GM03348 (cell line): Measurements from ENCODE around the gene UNC13C.
"Not testable (repeated sequence)": the region's sequence is repeated elsewhere in the genome, so short reads cannot be mapped to it uniquely, and the experiment has no call there.

Experiments used
- DNase-seq: peaks from one replicate; pipeline ENCODE4 v3.0.0; 2012; ENCODE audit warnings: low spot score

The UNC13C gene

GRCh38 chr15:54305138-54305537 is 326.9 kb downstream of the UNC13C start:
- no peak for DNase-seq

- no peak for DNase-seq
Measured at GRCh38 chr15:54307252-54307902, 329.1 kb downstream of the UNC13C start.

- no peak for DNase-seq
Measured at GRCh38 chr15:54307926-54308325, 329.7 kb downstream of the UNC13C start.

DNA sequence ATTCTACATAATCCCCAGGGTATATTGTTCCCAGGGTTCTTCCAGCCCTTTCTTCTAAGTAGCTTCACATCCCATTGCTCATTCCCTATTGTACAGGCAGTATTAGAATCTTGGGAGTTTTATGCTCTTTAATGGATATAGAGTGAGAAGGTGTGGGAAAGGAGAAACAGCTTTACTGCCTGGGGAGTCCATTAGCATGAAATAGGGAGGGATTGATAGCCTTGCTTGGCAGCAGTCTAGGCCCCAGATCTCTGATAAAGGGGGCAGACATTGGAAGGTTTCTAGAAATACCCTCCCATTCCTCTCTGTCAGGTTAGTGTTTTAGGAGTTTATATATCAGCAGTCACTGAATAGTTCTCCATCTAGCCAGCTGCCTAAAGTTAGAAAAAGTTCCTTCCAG is 334.3 kb downstream of the UNC13C start:
- DNase-seq, result no peak

DNA sequence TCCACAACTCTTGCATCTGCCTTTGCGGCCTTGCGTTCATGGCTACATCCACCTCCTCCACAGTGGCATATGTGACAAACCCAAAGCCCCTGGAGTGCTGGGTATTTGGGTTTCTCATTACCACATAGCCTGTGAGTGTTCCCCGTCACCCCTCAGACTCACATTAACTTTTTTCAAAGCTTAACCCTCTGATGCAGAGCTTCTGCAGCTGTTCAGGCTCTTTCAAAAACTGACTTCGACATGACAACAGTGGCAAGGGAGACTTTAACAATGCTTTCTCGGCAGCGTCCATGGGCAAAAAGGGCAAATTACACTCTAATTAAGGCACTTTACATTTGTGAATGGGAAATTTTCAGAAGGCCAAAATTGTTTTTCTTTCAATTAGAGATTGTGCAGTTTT is 343.2 kb downstream of the UNC13C start:
- no peak for DNase-seq

DNA sequence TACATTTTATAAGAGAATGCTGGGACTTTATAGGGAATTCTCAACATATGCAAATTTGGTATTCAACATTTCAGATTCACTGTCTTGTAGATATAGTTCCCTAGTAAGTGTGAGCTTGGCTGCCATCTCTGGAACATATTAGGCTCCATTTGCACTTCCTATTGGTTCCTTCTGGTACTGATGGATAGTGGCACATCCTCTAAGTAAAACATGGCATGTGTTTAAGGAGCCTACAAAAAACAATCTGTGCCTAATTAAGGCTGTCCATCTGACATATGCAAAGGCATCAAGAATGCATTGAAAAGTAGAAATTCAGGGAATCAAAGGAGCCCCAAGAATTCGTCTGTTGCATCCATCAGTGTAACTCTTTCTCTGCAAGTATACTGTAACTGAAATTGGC is 344.1 kb downstream of the UNC13C start:
- no peak for DNase-seq

GRCh38 chr15:54345301-54345700 is 367.1 kb downstream of the UNC13C start:
- DNase-seq, result no peak

DNA sequence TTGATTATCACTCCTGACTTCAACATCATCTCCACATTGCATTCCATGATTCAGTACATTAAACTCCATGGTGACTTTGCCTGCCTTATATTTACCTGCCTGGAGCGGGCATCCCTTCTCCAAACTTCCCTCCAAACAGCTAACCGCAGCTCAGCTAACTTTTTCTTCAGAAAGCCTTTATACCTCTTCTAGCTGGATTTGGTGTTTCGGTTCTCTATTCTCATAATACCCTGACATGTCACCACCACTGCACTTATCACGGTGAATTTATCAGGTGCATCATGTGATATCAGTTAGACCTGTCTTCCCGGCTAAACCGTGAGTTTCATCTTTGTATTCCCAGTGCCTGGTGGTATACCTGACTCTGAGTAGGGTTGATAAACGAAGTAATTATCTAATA is 367.6 kb downstream of the UNC13C start:
- DNase-seq, result no peak

DNA sequence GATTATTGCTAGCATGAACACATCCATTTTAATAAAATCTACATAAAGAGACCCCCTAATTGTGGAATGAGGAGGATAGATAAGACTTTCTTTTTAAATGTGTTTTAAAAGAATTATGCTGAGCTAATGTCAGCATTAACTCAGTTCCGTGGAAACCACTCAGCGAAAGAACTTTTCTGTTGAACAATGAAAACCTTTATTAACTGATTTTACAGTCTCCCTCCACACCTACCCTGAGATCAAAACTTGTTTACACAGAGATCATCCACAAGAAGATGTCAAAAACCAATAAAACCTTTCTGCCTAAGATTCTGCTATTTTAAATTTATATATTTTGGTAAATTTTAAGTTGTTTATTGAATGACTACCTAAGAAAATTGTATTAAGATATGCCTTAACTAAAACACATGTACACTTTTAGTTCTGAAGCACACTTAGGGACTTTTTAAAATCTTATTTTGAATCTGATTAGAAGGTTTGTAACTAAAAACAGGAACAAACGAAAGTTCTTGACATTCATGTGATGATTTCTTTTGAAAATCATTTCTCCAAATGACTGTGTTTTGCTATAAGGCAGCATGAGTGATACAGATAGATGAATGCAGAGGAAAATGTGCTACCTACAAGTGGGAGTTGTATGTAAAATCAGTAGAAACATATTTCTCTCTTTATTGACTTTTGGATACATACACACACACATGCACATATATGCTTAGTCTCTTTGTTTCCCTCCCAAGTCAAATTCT is 369.0 kb downstream of the UNC13C start:
- DNase-seq, result no peak

- no peak for DNase-seq
Measured at GRCh38 chr15:54353726-54354125, 375.5 kb downstream of the UNC13C start.

GRCh38 chr15:54354341-54354740 is 376.1 kb downstream of the UNC13C start:
- no peak for DNase-seq

GRCh38 chr15:54364961-54365360 is 386.7 kb downstream of the UNC13C start:
- no peak for DNase-seq

GRCh38 chr15:54373332-54373731 is 395.1 kb downstream of the UNC13C start:
- DNase-seq, result no peak

DNA sequence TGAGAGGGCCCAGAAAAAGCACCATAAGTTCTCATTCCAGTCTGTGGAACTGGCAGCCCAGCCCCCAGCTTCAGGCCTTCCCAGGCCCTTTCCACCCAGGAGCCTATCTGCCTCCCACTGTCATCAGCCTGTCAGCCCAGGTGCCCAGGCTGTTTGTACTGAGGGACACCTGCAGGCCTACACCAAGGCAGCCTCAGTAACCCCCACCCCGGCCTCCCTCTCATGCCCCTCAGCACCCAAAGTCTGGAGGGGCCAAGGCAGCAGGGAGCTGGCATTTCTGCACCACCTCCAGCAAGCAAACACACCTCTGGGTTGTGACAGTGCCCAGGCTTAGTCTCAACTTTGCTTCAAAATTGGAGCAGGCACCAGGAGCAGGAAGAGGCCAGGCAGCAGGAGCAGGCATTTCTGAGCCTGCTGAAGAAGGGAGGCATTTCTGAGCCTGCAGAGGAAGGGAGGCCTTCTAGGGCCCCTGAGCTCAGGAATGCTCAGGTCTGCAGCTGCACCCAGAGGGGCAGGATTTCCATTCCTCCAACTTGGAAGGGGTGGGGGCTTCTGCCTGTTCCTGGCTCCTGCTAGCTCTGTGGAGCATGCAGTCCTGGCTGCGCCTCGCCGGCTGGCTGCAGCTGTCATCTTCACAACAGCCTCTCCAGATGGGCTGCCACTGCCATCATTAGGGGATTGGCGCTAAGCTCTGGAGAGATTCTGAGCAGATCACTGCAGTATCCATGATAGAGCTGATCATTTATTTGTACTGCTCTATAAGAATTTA is 396.1 kb downstream of the UNC13C start:
- no peak for DNase-seq

GRCh38 chr15:54387799-54388198 is 409.6 kb downstream of the UNC13C start:
- DNase-seq, result no peak

DNA sequence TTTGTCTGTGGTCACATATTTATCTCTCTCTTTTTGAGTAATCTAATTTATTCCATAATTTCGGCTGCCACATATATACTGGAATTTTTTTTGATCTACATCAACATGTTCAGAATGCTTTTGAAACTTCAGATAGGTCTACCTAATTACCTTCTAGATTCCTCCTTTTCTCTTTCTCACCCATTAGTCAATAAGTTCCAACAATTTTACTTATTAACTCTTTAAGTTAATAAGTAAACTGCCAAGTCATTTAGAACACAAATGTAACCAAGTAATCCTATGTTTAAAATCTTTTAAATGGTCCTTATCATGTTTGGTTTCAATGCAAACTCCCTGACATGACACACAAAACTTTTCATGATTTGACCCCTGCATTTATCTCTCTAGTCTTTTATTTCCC is 410.5 kb downstream of the UNC13C start:
- no peak for DNase-seq

DNA sequence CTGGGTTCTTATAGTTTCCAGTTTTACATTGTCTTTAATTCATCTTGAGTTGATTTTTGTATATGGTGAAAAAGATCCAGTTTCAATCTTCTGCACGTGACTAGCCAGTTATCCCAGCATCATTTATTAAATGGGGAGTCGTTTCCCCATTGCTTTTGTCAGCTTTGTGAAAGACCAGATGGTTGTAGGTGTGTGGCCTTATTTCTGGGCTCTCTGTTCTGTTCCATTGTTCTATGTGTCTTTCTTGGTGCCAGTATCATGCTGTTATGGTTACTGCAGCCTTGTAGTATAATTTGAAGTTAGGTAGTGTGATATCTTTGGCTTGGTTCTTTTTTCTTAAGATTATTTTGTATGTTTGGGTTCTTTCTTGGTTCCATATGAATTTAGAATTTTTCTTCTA is 432.2 kb downstream of the UNC13C start:
- no peak for DNase-seq

DNA sequence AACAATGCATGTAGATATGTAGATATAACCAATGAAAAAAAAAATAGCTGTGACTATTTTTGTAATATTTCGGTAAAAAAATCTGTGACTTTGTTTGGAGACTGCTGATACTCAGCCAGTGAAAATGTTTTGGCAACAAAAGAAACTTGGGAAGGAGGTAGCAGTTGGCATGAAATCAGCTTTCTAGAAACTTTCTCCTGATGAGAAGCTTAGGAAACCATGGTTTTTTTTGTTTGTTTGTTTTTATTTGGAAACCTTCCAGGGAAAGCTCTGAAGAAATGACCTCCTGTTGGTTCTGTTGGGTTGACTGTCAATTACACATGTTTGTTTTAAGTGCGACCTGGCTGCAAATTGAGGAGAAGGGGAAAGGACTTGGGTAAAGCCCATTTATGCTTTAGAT is 445.9 kb downstream of the UNC13C start:
- DNase-seq, result no peak

- DNase-seq, result no peak
Measured at GRCh38 chr15:54428596-54428995, 450.4 kb downstream of the UNC13C start.

GRCh38 chr15:54450288-54450687 is 472.0 kb downstream of the UNC13C start:
- DNase-seq, result not testable (repeated sequence)

DNA sequence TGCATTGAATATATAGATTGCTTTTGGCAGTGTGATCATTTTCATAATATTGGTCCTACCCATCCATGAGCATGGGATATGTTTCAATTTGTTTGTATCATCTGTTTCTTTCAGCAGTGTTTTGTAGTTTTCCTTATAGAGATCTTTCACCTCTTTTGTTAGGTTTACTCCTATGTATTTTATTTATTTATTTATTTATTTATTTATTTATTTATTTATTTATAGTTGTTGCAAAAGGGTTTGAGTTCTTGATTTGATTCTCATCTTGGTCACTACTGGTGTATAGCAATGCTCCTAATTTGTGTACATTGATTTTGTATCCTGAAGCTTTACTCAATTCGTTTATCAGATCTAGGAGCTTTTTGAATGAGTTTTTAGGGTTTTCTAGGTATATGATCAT is 478.2 kb downstream of the UNC13C start:
- no peak for DNase-seq

DNA sequence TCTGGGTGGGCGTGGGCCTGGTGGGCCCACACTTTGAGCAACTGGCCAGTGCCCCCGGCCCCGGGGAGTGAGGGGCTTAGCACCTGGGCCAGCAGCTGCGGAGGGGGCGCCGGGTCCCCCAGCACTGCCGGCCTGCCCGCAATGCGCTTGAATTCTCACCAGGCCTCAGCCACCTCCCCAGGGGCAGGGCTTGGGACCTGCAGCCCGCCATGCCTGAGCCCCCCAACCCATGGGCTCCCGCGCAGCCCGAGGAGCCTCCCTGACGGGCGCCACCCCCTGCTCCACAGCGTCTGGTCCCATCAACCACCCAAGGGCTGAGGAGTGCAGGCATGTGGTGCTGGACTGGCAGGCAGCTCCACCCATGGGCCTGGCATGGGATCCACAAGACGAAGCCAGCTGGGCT is 484.3 kb downstream of the UNC13C start:
- DNase-seq, result no peak

- no peak for DNase-seq
Measured at GRCh38 chr15:54481819-54482218, 503.6 kb downstream of the UNC13C start.
